ENCODE results near the gene ICAM4. TPM values are rescaled to one million over a fixed set of nuclear protein-coding genes. Genes with fewer than 3 reads are reported as not detected.

Gene ICAM4
- total and polyA plus RNA-seq, 2 of the 13 experiments (the other 11 are each of a cell fraction or from before 2014, with no cell fraction given): 2.9 to 4.0 TPM

- no peak for TF ChIP-seq ZFP36L1 (CRISPR knock-in tag; IDR thresholded peaks at IDR 0.05)
- TF ChIP-seq CHCHD3 (CRISPR knock-in tag; IDR thresholded peaks at IDR 0.05): no peak
- no peak for TF ChIP-seq ZNF512 (CRISPR knock-in tag; IDR thresholded peaks at IDR 0.05)
- no peak for TF ChIP-seq HOXA9 (CRISPR knock-in tag; IDR thresholded peaks at IDR 0.05; ENCODE audit: borderline replicate concordance)
- TF ChIP-seq ARID5B (CRISPR knock-in tag; IDR thresholded peaks at IDR 0.05): no peak; the same call in 1 of the 2 replicates
- no peak for TF ChIP-seq ATRX (CRISPR knock-in tag; IDR thresholded peaks at IDR 0.05; ENCODE audit: borderline replicate concordance)
- no peak for TF ChIP-seq ZBTB21 (CRISPR knock-in tag; IDR thresholded peaks at IDR 0.05)
- TF ChIP-seq ZNF800 (CRISPR knock-in tag; IDR thresholded peaks at IDR 0.05): peak; percentile 26; the same call in 1 of the 2 replicates
- TF ChIP-seq ZNF784 (CRISPR knock-in tag; IDR thresholded peaks at IDR 0.05; ENCODE audit: borderline replicate concordance): no peak
- no peak for TF ChIP-seq ZSCAN12 (CRISPR knock-in tag; IDR thresholded peaks at IDR 0.05)
- no peak; the same call in 1 of the 2 replicates for TF ChIP-seq ZSCAN25 (CRISPR knock-in tag; IDR thresholded peaks at IDR 0.05)
- TF ChIP-seq SYNCRIP (IDR thresholded peaks at IDR 0.05; ENCODE audit: insufficient read depth, low read depth, low read length): no peak
- TF ChIP-seq ZBTB2 (CRISPR knock-in tag; IDR thresholded peaks at IDR 0.05; ENCODE audit: low read depth): no peak
- no peak for TF ChIP-seq GFI1 (CRISPR knock-in tag; IDR thresholded peaks at IDR 0.05; ENCODE audit: borderline replicate concordance)
- TF ChIP-seq WIZ (CRISPR knock-in tag; IDR thresholded peaks at IDR 0.05): no peak
- TF ChIP-seq TP53 (CRISPR knock-in tag; conservative IDR thresholded peaks at IDR 0.05): no peak
- no peak for TF ChIP-seq ZNF446 (CRISPR knock-in tag; IDR thresholded peaks at IDR 0.05)
- TF ChIP-seq HOXA3 (CRISPR knock-in tag; IDR thresholded peaks at IDR 0.05): peak; percentile 70
These were observed 48.0 kb downstream of the ICAM4 start (continued) for GRCh38 chr19:10334588-10335351.
